ENCODE data around the gene RILPL1.
"Not testable (repeated sequence)": the region's sequence is repeated elsewhere in the genome, so short reads cannot be mapped to it uniquely, and the experiment has no call there.

RILPL1 gene

GRCh38 chr12:123533672-123534643, at the start of gene RILPL1:
RILPL1 (minus strand) TSS chr12:123533719; CDS start chr12:123533482, 237 bp downstream.
- peak within 1 kb of the TSS; percentile 27 for H3K4me3 ChIP-seq (ENCODE audit: low read depth, low read length)
- peak; percentile 72 for DNase-seq (ENCODE audit: low read depth)
- TF ChIP-seq CTCF (IDR thresholded peaks at IDR 0.05; ENCODE audit: low read depth, low read length), result peak; percentile 4
- TF ChIP-seq POLR2A (IDR thresholded peaks at IDR 0.05; ENCODE audit: extremely low read depth, insufficient read length), result no peak

- no peak for DNase-seq (ENCODE audit: low read depth)
- H3K4me3 ChIP-seq (ENCODE audit: low read depth, low read length), result no peak overlapping the region
- no peak for TF ChIP-seq MAX (IDR thresholded peaks at IDR 0.05; ENCODE audit: low read depth, low read length)
- TF ChIP-seq POLR2A (IDR thresholded peaks at IDR 0.05; ENCODE audit: extremely low read depth, insufficient read length), result no peak
- no peak for TF ChIP-seq MYC (IDR thresholded peaks at IDR 0.05; ENCODE audit: low read depth, low read length)
- no peak for TF ChIP-seq CTCF (IDR thresholded peaks at IDR 0.05; ENCODE audit: low read depth, low read length)
These were observed 47.3 kb upstream of the RILPL1 start for GRCh38 chr12:123580772-123581171.

- H3K4me3 ChIP-seq (ENCODE audit: low read depth, low read length); DNase-seq (ENCODE audit: low read depth): not testable (repeated sequence)
These were observed 45.3 kb upstream of the RILPL1 start for GRCh38 chr12:123578829-123579228.

GRCh38 chr12:123578243-123578642, 44.7 kb upstream of the RILPL1 start:
- TF ChIP-seq MAX (IDR thresholded peaks at IDR 0.05; ENCODE audit: low read depth, low read length) (no peak), POLR2A (IDR thresholded peaks at IDR 0.05; ENCODE audit: extremely low read depth, insufficient read length) (no peak), MYC (IDR thresholded peaks at IDR 0.05; ENCODE audit: low read depth, low read length) (no peak), CTCF (IDR thresholded peaks at IDR 0.05; ENCODE audit: low read depth, low read length) (no peak)
- no peak for DNase-seq (ENCODE audit: low read depth)
- H3K4me3 ChIP-seq (ENCODE audit: low read depth, low read length), result no peak overlapping the region

- no peak overlapping the region for H3K4me3 ChIP-seq (ENCODE audit: low read depth, low read length)
- TF ChIP-seq CTCF (IDR thresholded peaks at IDR 0.05; ENCODE audit: low read depth, low read length), result no peak
- no peak for TF ChIP-seq MYC (IDR thresholded peaks at IDR 0.05; ENCODE audit: low read depth, low read length)
- TF ChIP-seq MAX (IDR thresholded peaks at IDR 0.05; ENCODE audit: low read depth, low read length), result no peak
- no peak for TF ChIP-seq POLR2A (IDR thresholded peaks at IDR 0.05; ENCODE audit: extremely low read depth, insufficient read length)
- no peak for DNase-seq (ENCODE audit: low read depth)
These were observed 43.1 kb upstream of the RILPL1 start for GRCh38 chr12:123576611-123577010.

GRCh38 chr12:123573870-123574269, 40.4 kb upstream of the RILPL1 start:
- TF ChIP-seq MYC (IDR thresholded peaks at IDR 0.05; ENCODE audit: low read depth, low read length), result no peak
- no peak for TF ChIP-seq POLR2A (IDR thresholded peaks at IDR 0.05; ENCODE audit: extremely low read depth, insufficient read length)
- TF ChIP-seq CTCF (IDR thresholded peaks at IDR 0.05; ENCODE audit: low read depth, low read length), result no peak
- TF ChIP-seq MAX (IDR thresholded peaks at IDR 0.05; ENCODE audit: low read depth, low read length), result peak; percentile 65
- DNase-seq (ENCODE audit: low read depth), result no peak
- H3K4me3 ChIP-seq (ENCODE audit: low read depth, low read length), result no peak overlapping the region
